Measurements from ENCODE around the gene ITSN1.

GRCh38 chr21:33769057-33769456, 126.8 kb downstream of the ITSN1 start:
- no peak for TF ChIP-seq CTCF (IDR thresholded peaks at IDR 0.05)
- no peak for TF ChIP-seq POLR2A (IDR thresholded peaks at IDR 0.05)
- no peak for TF ChIP-seq EP300 (IDR thresholded peaks at IDR 0.05)
- TF ChIP-seq POLR2AphosphoS5 (IDR thresholded peaks at IDR 0.05), result no peak
